HG03378 (cell line): ENCODE data around the gene FOXL3.
"Not testable (repeated sequence)": the region's sequence is repeated elsewhere in the genome, so short reads cannot be mapped to it uniquely, and the experiment has no call there.

Experiments
- ATAC-seq: cut with Tn5 transposase; IDR thresholded peaks from one replicate; pipeline ENCODE4 v1.9.1; 2021; ENCODE audit warnings: mild to moderate bottlenecking, moderate library complexity; ENCODE audit not compliant: unreplicated experiment

Gene FOXL3

GRCh38 chr7:335358-336148, 45.6 kb downstream of the FOXL3 start:
- ATAC-seq, result no peak

- ATAC-seq, result not testable (repeated sequence)
These were observed 46.2 kb downstream of the FOXL3 start for GRCh38 chr7:336149-336533.

GRCh38 chr7:336810-337566, 47.0 kb downstream of the FOXL3 start:
- no peak for ATAC-seq

GRCh38 chr7:337567-337951, 47.6 kb downstream of the FOXL3 start:
- ATAC-seq, result no peak

GRCh38 chr7:338295-339061, 48.5 kb downstream of the FOXL3 start:
- no peak for ATAC-seq

GRCh38 chr7:339062-339342, 49.0 kb downstream of the FOXL3 start:
- no peak for ATAC-seq

- ATAC-seq, result no peak
These were observed 49.7 kb downstream of the FOXL3 start for GRCh38 chr7:339696-340095.

- no peak for ATAC-seq
These were observed 50.4 kb downstream of the FOXL3 start for GRCh38 chr7:340200-340937.
